Stimulated activated CD8-positive, alpha-beta memory T cell treated with anti-CD3 and anti-CD28 coated beads, Interleukin-4, amount 100 ng/mL, for 48 hours (primary cell): ENCODE measurements around the gene CHN2.

Source experiments
- DNase-seq: peaks from one replicate; pipeline ENCODE4 v3.0.0-alpha.2; 2020

CHN2 gene

GRCh38 chr7:29445736-29446135 lies 251.2 kb downstream of the CHN2 start:
- no peak for DNase-seq

DNA sequence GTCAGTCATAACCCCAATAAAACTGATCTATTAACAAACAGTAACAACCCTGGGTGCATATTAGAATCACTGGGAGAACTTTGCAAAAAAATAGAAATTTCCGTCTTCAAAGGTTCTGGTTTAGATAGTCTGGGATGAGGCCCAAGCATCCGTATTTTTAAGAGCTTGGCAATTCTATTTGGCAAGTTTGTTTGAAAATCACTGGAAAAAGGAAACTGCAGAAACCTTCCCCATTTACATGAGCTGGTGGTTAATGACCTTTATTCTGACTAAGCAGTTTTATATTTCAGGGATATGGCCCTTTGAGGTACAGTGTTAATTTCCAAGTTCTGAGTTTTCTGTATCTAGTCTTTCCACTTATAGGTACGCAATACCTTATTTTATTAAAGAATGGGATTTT lies 253.3 kb downstream of the CHN2 start:
- DNase-seq: no peak

GRCh38 chr7:29449569-29450260 lies 255.1 kb downstream of the CHN2 start:
- DNase-seq: no peak

DNA sequence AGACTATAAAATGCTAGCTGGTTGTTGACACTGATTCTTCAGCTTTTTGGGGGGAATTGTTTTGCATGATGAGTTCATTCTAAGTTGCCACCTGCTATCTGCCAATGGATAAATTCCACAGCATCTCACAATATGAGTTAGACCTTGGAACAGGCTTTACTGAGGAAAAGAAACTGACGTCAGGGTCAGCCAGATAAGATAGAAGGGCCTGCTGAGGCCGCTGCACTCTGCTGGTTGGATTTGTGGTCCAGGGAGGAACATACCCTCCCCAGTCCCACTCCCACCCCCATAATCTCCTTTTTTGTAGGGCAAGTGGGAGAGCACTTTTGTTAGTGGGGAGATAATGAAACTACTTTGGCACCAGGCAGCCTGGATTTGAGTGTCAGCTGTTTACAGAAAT lies 258.4 kb downstream of the CHN2 start:
- DNase-seq: no peak

- DNase-seq: no peak
Observed at GRCh38 chr7:29454464-29454863, 259.9 kb downstream of the CHN2 start.

GRCh38 chr7:29454899-29455451 lies 260.4 kb downstream of the CHN2 start:
- no peak for DNase-seq

- no peak for DNase-seq
Observed at GRCh38 chr7:29457141-29457561, 262.6 kb downstream of the CHN2 start.

DNA sequence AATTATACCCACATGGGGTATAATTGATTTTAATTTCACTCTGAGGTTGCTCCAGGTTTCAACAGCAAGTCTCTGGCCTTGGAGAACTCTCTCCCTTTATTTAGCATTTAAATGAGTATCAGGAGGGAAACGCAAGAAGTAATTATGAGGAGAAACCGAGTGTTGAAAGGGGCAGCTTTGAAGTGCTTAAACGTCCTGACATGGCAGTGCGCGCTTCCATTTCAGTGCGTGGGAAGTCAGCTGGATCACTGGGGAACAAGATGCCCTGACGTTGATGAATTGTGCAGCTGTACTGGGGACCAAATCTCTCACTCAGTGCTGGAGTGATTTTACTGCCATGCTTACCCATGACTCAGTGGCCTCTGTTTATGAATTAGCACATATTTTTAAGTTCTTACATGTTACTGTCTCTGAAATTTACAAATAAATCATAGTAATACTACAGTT lies 263.0 kb downstream of the CHN2 start:
- DNase-seq: no peak

- no peak for DNase-seq
Observed at GRCh38 chr7:29458933-29459332, 264.4 kb downstream of the CHN2 start.

DNA sequence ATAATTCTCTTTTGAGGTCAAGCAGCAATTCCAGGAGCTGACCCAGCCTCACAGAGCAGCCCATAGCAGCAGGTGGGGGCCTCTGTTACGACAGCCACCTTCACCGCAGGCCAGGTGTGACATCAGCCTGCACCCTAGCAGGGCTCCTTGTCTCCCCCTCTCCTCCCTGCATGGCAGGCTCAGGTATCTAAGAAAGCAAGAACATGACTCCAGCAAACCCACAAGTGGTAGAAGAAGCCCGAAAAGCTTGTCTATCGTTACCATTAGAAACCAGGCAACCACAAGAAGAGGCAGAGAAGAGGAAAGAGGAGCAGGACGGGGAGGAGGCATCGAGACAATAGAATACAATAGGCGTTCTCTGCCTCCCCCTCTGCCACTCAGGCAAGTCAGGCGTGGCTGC lies 265.0 kb downstream of the CHN2 start:
- no peak for DNase-seq

- no peak for DNase-seq
Observed at GRCh38 chr7:29461996-29462395, 267.4 kb downstream of the CHN2 start.

- DNase-seq: no peak
Observed at GRCh38 chr7:29463504-29464158, 269.1 kb downstream of the CHN2 start.

DNA sequence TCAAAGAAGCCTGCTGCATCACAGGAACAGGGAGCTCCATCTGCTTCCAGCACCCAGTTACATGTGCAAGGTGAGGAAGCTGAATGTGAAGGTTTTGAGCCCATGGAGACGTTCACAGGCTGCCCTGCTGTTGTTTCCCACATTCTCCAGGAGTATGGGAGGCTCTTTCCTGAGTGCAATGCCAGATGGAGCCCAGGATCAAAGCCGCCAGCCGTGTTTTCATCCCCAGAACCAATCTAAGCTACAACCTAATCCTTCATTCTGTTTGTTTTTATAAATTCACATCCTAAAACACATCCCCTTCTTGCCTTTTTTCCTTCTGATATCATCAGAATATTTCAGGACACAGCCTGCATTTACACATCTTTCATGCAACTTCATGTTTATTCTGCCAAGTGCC lies 270.2 kb downstream of the CHN2 start:
- no peak for DNase-seq

DNA sequence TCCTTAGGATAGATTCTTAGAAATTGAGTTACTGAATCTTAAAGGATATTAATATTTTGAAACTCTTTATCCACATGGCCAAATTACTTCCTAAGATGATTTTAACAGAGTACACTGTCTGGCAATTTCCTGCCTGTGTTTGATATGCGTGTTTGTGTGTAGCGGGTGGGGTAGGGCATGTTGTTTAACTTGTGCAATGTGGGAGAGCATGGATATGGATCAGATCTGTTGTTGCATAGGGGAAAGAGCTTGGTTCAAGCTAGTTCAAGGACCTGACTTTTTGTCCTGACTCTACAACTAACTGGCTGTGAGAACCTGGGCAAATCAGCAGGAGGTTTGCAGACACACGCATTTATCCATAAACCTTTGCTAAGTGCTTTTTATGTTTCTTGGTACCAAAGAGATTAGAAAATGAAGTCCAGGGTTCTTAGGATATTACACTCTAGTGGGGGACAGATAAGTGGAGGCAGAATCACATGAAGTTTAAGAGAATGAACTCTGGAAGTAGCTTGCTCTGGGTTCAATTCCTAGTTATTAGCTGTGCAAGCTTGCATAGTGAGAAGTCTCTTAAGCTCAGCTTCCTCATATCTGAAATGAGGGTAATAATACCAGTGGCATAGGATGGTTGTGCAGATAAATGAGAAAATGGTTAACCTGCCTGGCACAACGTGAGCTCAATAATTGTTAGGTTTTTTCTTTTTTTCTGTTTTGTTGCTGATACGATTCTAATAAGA lies 272.8 kb downstream of the CHN2 start:
- no peak for DNase-seq

DNA sequence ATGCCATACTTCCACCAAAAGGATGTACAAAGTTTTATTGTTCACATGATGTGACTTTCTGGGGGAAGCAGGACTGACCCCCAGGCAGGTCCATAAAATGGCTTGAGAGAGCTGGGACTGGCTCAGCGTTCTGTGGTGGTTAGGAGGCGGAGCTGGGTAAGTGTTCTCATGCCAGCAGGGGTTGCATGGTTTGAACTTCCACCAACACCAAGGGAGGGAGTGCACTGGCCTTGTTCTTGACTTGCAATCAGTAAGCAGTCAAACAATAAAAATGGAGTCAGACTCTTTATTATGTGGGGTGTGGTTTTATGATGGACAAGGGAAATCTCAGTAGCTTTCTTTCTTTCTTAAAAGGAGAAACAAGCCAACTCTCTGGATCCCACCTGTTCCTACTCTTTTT lies 273.6 kb downstream of the CHN2 start:
- DNase-seq: no peak

GRCh38 chr7:29469281-29469680 lies 274.7 kb downstream of the CHN2 start:
- DNase-seq: no peak

- no peak for DNase-seq
Observed at GRCh38 chr7:29469976-29470557, 275.5 kb downstream of the CHN2 start.

DNA sequence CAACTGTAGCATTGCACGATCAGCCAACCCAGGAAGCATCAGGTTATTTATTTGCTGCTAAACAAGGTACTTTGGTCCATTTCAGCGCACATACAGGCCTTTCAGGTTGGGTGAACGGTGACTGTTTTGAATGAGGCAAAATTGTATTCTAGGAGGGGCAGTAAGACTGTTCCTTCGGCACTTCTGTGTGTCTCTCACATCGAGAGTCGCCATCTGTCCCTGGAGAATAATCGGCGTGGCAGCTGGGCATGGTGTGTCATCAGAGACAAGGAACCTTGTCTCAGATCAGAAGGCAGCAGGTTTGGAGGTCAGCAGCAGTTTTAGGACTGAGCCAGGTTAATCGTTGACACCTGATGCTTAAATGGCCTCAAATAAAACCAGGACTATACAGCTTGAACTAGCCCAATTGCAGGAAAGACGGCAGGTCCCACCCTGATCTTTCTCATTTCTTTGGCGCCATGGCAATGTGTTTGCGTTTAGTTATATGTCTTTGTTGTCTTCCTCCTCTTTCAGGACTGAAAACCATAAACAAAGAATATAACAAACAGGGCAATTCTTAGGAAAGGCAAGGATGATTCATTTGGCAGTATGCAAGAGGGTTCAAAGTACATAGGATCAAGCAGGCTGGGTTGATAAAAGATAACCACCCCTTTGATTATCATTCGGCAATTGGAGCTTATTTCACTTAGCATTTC lies 277.0 kb downstream of the CHN2 start:
- DNase-seq: no peak

GRCh38 chr7:29476916-29477315 lies 282.3 kb downstream of the CHN2 start:
- DNase-seq: no peak

- DNase-seq: no peak
Observed at GRCh38 chr7:29478226-29478625, 283.7 kb downstream of the CHN2 start.

DNA sequence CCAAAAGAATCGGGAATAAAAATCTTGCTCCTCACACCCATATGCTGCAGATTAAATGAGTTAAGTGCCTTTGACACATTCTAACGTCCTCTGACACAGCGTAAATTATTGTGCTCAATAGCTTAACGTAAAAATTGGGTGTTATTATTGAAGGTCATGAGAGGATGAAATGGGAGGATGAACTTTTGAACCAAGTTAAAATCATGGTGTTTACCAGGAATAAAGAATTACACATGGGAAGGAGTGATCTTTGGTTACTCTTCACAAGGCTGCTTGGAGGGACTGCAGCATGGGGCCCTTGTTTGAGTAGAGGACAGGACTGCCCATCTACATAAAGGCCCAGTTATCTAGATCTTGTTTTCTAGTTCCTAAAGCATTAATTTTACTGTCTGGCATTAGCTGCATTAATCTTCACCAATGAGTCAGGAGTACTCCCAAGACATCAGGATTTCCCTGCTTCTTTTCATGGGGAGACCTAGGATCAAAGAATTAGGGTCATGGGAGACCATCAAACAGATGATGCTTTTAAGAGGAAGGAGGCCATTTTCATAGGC lies 284.2 kb downstream of the CHN2 start:
- DNase-seq: no peak
